GM19099 (cell line): Measurements from ENCODE around the gene NISCH.

Experiments
- POLR2A ChIP-seq: IDR thresholded peaks from 3 replicates; pipeline ENCODE4 v1.6.1; 2011; ENCODE audit warnings: low read depth; ENCODE audit not compliant: insufficient read length; ENCODE audit errors: extremely low read depth

Gene NISCH

DNA sequence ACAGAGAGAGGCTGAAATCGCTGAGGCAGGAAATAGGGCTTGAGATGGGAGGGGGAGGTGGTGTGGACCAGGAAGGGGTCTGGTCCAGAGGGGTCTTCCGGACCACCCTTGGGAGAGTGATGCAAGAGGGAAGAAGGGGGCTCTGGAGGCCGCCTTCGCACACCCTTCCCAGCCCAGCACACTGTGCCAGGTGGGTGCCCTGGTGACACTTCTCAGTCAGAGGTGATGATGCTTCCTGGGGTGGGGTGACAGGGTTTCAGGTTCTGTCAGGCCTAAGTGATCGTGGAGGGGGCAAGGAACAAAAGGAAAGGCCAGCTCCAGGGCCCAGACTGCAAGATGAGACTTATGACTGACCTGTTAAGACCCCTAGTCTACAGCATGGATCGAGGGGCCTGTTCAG is 23.2 kb upstream of the NISCH start:
- TF ChIP-seq POLR2A, result no peak

DNA sequence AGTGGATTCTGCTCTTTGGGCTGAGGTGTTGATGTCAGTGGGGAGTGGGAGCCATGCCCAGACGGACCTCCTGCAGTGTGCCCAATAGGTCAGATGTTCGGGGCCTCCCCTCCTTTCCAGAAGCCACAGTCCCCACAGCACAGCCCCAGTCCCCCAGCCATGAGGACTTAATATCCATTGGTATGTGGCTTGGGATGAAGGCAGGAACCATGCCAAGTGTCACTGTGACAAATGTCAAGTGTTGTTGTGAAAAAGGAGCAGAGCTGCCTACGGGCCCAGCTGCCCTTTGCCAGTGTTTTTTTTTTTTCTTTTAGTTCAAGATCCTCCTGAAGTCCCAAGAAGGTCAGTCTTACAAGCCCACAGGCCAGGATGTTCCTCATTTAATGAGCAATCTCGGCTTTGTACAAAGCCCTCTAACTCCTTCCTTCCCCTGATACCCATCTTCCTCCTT is 22.7 kb upstream of the NISCH start:
- no peak for TF ChIP-seq POLR2A

- TF ChIP-seq POLR2A, result no peak
Observed at GRCh38 chr3:52433328-52433995, 21.9 kb upstream of the NISCH start.

DNA sequence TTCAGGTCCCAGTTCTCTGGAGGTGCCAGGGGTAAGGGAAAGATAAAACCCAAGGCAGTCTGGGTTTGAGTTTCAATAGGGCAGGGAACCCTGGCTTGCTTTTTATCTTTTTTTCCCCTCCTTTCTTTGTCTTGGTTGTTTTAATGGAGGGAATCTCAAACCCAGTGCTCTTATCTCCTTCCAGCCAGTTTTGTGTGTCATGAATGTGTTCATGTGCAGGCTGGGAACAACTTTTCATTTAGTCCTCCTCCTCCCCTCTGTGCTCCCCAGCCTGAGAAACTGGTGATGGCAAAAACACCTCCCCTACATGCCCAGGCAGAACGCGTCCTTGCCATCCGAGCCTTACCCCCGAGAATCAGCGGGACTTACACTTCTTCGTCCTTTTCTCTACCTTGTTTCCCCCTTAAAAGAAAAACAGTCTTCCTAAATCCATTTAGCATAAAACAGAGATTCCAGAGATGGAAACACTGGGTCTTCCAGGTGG is 21.4 kb upstream of the NISCH start:
- TF ChIP-seq POLR2A, result no peak

GRCh38 chr3:52434491-52435115 is 20.8 kb upstream of the NISCH start:
- TF ChIP-seq POLR2A, result no peak

GRCh38 chr3:52435246-52436101 is 19.9 kb upstream of the NISCH start:
- TF ChIP-seq POLR2A, result no peak

- TF ChIP-seq POLR2A, result no peak
Observed at GRCh38 chr3:52436500-52437149, 18.8 kb upstream of the NISCH start.

- no peak for TF ChIP-seq POLR2A
Observed at GRCh38 chr3:52437326-52438103, 17.9 kb upstream of the NISCH start.

DNA sequence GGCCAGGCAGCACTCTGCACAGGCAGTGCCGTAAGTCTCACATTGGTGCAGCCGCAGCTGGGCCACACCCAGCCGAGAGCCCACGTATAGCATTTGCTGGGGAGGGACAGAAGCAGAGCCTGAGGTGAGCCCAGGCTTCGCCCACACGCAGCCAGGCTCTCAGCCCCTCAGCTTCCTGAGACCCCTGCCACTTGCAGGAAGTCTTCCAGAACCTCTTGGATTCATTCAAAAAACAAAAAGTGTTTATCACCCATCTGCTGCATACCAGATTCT is 17.4 kb upstream of the NISCH start:
- no peak for TF ChIP-seq POLR2A

DNA sequence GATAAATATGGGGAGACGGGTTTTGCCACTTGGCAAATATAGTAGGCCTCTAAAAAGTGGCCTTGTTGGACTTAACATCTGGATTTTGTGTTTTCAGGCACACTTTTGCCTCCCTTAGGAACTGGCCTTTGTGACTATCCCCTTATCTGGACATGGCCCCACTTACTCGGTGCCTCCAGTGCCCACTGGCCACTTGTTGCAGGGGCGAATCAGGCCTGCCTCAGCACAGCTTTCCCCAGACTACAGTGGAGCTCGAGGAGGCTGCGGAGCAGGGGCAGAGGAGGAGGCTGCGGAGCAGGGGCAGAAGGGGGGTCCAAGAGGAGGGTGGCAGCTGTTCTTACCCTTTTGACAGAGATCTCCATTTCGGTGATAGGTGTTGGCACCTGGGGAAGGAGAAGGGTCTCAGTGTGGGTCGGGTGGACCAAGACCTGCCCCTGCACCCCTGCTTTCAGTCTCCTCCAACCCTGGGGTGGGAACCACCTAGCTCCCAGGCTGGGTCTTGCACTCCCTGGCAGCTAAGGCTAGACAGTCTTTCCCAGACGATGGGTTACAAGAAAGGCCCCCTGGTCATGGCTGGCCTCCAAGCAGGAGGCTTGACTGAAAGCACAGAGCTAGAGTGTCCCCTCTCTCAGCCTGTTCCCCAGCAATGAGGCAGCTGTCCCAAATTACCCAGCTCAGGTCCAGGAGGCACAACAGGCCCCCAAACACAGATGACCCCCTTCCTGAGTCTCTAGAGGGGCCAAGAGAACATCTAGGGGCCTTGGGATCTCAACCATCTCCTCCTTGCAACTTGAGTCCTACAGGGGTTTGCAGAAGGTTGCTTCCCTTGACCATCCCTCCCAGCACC is 16.6 kb upstream of the NISCH start:
- no peak for TF ChIP-seq POLR2A

DNA sequence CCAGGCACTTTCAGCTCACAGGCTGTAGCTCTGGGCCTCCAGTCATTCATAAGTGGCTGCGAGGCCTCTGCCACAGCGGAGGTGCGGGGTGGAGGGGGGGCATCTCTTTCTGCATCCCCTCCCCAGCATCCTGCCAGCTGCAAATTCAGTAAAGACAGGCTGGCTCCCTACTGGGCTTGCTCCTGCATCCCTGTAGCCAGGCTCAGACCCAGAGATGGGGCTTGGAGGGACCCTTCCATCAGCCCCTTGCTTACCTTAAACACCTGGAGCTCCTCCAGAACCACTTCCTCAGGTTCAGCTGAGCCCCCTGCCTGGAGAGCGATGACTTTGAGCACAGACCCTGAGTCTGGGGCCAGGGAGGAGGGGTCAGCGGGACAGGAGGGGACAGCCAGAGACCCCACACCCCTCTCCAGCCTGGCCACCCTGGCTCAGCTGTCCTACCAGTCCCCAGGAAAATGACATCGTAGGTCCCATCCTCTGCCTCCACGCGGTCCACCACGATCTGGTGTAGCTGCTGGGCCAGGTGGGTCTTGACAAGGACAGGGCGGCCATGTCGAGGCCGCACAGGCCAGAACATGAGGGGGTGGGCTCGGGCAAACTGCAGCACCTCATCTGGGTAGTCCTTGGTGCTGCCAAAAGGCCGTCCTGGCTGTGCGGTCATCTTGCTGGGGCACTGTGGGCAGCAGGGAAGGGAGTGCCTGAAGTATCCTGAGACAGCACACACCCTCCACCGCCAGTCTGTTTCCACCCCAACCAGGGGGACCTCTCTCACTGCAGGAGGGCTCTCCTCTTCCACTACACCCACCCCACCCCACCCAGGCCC is 15.8 kb upstream of the NISCH start:
- no peak for TF ChIP-seq POLR2A

GRCh38 chr3:52440249-52440551 is 15.2 kb upstream of the NISCH start:
- TF ChIP-seq POLR2A, result no peak

DNA sequence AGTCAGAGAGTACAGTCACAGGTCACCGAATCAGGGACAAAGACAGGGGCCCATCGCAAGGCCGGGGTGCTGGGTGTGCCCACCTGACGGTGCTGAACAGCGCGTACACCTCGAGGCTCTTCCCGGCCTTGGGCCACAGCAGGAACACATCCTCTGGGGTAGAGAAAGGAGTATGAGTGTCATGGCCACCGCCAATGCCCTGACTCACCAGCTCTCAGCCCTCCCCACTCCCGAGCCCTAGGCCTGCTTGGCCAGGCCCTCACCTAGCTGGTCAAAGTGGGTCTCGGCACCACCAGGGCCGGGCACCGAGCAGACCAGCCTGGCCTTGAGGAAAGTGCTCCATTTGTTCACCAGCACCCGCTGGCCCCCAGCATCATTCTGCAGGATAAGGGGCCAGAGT is 14.7 kb upstream of the NISCH start:
- no peak for TF ChIP-seq POLR2A
